HG03442 (cell line): ENCODE results near the gene SLTM.
"Not testable (repeated sequence)": the region's sequence is repeated elsewhere in the genome, so short reads cannot be mapped to it uniquely, and the experiment has no call there.

ENCODE experiments used
- ATAC-seq: cut with Tn5 transposase; IDR thresholded peaks from one replicate; pipeline ENCODE4 v1.9.1; 2021; ENCODE audit warnings: mild to moderate bottlenecking, moderate library complexity; ENCODE audit not compliant: unreplicated experiment

SLTM gene

DNA sequence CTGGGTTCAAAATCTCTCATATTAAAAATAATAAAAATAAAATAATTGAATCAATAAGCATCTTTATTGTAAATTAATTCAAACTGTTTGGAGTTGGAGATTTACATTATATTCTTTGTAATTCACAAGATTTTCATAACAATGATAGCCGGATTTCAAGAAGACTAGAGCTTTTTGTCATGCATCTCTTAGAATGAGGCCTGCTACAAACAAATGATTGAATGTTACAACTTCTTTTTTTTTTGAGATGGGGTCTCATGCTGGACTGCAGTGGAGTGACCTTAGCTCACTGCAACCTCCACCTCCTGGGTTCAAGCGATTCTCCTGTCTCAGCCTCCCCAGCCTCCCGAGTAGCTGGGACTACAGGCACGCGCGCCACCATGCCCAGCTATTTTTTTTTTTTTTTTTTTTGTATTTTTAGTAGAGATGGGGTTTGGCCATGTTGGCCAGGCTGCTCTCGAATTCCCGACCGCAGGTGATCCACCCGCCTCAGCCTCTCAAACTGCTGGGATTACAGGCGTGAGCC lies 3.5 kb downstream of the SLTM start:
- ATAC-seq, result no peak

DNA sequence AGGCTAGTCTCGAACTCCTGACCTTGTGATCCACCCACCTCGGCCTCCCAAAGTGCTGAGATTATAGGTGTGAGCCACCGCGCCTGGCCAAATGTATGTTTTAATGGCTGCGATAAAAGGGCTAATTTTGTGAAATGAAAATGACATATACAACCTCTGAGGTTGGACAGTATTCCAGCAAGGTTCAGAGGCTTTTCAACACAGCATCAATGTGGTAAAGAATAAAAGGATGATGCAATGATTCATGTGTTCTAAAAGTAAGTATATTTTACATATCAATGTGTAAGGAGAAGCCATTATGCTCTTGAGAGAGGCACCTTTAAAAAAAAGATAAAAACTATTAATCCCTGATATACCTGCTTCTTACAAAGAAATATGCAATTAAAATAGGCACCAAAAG lies 6.7 kb downstream of the SLTM start:
- no peak for ATAC-seq

DNA sequence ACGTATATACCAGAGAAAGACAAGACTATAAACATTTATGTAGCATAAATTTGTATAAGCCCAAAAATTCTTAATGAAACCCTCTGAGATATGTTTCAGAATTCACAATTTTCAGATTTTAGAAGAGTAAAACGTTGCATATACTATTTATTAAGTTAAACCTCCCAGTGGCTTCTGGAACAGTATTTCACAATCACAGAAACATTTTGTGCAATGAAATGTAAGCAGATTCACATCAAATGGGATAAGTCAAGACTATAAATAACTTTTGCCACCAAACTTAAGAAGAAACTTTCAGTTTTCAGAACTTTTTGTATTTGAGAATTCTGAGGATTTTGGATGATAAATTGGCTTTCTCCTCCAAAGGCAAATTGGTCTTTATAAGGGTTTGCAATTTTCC lies 9.2 kb downstream of the SLTM start:
- ATAC-seq, result no peak

DNA sequence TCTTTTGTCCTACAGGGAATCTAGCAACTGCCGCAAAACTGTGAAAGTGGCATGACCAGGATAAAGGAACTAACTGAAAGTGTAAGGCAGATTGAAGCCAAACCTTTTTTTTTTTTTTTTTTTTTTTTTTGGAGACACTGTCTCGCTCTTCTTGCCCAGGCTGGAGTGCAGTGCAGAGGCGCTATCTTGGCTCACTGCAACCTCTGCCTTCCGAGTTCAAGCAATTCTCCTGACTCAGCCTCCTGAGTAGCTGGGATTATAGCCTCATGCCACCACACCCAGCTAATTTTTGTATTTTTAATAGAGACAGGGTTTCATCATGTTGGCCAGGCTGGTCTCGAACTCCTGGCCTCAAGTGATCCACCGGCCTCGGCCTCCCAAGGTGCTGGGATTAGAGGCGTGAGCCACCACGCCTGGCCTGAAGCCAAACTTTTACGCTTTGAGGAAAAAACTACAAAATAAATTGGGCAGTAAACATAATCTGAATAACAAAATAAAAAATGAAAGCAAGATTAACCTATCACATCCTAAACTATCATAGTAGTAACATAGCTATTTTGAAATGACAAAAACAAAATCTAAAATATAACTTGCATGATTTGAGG lies 9.7 kb downstream of the SLTM start:
- no peak for ATAC-seq

DNA sequence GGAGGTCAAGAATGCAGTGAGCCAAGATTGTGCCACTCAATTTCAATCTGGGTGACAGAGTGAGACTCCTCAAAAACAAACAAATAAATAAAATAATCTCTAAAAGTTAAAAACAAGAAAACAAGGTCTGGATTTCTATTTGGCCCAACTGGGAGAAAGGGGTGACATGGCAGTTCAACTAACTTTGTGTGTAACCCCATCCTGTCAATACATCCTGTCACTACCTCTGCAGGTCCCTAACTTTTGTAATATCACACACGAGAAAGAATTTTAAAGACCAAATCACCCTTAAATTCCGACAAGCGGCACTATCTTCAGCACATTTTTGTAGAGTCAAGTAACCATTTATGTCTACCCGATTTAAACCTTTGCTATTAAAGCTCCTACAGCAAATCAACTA lies 10.2 kb downstream of the SLTM start:
- ATAC-seq, result no peak

DNA sequence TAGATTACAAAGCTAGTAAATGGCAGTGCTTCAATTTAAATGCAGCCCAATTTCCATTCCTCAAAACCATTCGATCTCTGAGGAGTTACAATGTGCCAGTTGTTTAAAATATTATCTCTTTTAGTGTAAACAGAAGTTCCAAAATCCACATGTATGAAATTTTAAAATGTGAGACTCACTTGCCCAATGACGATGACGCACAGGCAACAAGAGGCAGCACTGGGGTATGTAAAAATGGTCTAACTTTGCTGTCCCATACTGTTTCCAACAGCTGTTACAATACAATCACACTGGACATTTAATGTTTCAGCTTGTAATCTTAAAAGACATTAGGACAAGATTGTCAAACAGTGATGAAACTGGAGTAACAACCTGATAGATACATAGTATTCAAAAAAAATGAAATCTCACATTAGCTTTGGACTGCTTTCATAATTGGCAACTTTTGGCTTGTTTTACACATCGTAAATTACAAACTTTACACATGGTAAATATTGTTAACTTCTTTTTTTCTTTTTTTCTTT lies 12.2 kb downstream of the SLTM start:
- ATAC-seq, result no peak

DNA sequence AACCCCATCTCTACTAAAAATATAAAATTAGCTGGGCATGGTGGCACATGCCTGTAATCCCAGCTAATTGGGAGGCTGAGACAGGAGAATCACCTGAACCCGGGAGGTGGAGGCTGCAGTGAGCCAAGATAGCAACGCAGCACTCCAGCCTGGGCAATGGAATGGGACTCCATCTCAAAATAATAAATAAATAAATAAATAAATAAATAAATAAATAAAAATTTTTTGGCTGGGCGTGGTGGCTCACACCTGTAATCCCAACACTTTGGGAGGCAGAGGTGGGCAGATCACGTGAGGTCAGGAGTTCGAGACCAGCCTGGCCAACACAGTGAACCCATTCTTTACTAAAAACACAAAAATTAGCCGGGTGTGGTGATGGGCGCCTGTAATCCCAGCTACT lies 13.0 kb downstream of the SLTM start:
- ATAC-seq, result not testable (repeated sequence)

DNA sequence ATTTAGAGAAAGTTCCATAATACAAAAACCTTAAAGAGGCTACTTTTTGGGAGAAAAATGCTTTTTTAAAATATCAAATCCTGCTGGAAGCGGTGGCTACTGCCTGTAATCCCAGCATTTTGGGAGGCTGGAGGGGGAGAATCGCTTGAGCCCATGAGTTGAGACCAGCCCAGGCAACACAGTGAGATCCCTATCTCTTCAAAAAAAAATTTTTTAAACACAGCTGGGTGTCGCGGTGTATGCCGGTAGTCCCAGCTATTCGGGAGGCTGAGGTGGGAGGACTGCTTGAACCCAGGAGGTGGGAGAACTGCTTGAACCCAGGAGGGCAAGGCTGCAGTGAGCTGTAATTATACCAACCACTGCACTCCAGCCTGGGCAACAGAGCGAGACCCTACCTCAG lies 14.2 kb downstream of the SLTM start:
- ATAC-seq, result no peak

DNA sequence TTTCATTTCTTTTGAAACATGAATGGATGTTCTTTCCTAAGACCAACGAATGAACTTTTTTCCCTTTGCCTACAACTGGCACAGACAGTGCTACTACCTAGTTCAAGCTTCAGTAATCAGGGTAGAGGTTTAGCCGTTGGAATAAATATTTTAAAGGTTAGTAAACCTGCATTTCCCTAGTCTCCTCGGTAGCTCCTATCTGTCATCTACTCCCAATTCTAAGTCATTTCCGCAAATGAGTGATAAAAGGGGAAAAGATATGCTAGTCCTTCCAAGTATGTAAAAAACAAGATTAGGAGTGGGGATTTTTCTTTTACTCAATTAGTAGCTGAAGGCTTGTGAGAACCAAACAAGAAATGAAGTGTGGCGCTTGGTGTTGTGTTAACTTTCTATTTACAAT lies 15.2 kb downstream of the SLTM start:
- no peak for ATAC-seq

DNA sequence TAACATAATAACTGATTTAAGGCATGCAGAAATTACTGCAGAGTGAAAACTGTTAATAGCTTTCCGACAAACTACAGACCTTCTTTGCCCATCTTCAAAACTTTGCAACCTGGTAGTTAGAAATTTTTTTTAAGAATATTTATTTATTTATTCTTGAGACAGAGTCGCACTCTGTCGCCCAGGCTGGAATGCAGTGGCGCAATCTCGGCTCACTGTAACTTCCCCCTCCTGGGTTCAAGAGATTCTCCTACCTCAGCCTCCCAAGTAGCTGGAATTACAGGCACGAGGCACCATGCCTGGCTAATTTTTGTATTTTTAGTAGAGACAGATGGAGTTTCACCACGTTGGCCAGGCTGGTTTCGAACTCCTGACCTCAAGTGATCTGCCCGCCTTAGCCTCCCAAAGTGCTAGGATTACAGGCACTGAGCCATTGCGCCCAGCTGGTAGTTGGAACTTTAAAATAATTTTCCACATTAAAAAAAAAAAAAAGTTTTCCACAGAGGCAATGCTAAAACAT lies 15.8 kb downstream of the SLTM start:
- ATAC-seq, result not testable (repeated sequence)

DNA sequence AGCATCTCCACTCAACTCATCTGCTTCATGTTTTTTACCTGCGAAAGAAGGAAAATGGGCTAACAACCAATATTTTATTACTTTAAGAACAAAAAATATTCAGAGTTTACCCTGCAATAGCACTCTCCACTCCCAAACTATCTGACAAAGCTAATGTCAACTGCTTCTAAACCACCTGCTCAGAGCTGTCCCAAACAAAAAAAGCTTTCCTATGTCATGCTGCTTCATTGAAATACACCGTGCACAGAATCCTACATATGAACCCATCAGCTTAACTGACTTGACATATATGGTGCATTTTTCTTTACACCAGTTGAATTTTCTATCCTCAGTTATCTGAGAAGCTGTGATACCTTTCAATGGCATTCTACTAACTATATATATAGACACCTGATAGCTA lies 16.5 kb downstream of the SLTM start:
- no peak for ATAC-seq

DNA sequence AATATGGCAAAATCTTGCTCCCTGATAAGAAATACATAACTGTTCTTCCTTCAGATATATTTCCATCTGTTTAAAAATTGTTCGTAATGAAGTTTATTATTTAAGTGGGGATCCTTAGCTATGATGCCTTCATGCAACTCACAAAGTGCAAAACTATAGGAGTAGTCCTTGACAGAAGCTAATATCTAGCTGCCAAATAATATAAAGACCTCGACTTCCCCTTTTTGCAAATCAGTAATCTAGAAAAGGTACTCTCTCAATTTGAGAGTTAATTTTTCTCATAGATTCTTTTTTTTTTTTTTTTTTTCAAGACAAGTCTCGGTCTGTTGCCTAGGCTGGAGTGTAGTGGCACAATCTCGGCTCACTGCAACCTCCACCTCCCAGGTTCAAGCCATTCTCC lies 23.0 kb downstream of the SLTM start:
- ATAC-seq, result no peak

DNA sequence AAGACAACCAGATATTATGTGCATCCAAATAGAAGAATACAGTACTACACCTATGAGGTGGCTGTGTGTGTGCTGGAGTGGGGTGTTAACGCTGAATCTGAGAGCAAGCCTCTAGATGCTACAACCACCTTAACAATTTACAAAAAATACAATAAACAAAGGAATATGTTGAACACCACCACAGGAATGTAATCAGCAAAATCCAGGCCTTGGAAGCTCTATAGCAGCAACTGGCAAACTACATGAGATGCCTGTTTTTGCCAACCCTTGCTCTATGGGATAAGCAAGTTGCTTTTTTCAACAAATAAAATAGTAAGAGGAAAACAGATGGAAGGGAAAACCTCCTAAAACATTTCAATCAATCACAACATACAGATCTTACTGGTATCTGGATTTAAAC lies 23.9 kb downstream of the SLTM start:
- no peak for ATAC-seq

DNA sequence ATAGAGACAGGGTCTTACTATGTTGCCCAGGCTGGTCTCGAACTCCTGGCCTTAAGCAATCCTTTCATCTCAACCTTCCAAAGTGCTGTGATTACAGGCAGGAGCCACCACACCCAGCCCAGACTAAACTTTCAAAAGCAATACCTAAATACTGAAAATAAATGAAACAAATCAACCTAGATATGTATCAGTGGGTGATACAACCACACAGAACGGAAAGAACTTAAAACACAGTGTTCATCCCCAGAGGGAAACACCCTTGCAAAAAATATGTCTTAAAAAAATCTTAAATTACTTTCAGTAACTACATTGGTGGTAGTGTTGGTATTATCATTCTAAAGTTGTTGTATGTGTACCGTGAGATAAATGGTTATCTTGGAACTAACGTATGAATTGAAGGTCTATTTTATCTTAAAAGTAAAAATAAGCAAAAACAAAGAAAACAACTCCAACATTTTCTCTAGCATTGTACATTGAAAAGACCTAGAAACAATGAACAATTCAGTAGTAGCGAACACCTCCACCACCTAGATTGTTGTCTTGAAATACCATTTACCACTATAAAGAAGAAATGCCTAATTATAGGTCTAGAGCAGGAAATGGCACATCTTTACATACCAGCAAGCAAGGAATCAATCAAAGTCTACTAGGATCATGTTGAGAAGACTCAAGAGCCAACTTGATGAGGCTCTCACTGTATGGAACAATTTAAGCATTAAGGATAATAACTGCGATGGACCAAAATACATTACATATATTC lies 24.7 kb downstream of the SLTM start:
- no peak for ATAC-seq

DNA sequence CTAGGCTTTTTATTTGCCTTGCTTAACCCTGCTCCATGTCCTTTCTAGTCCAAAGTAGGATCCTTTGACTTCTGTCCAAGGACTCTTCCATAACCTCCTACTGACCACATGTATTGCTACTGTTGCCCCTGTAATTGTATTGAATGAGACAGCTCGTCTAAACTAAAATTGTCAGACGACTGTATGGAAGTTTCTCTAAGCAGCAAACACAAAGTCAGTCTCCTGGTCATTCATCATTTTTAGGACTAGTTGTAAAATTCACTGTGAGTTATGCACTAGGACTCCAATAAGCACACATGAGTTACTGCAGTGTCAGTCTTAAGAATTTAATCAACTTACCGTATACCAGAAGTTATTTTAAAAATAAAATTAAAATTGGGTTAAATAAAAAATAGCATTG lies 32.8 kb downstream of the SLTM start:
- ATAC-seq, result no peak

DNA sequence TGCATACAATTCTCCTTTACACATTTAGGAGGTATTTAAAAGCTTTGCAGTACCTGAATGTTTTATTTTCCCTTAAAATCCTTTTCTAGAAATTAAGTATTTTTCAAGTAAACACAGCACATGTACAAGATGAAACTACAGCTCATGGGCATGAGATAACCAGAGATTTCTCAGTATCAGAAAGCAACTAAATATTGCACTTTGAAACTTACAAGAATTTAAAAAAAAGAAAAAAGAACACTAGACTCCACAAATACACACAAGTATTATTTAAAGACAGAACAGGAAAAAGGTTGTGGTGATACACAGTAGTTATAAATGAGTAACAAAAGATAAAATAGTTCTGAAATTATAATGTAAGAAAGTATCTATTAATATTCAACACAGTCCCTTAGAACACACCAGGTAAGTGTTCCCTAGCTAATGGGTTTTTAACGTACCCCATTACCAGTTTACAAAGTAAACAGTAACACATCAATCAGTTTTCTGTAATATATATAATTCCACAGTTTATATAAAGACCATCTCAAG lies 35.3 kb downstream of the SLTM start:
- no peak for ATAC-seq

DNA sequence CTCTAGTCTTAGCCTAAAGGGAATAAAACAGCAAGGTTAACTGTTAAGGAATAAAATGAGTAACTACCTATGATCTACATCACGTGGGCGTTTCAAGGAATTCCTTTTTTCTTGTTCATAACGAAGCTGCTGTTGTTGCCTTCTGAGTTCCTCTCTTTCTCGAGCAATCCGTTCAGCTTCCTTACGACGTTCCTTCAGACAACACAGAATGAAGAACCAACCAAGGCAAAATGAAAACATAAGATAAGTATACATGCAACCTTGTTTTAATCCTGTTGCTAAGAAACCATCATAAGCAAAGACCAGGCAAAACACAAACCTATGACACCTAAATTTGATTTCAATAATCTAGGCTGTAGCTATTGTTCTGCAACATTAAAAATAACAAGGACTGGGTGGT lies 44.1 kb downstream of the SLTM start:
- no peak for ATAC-seq

DNA sequence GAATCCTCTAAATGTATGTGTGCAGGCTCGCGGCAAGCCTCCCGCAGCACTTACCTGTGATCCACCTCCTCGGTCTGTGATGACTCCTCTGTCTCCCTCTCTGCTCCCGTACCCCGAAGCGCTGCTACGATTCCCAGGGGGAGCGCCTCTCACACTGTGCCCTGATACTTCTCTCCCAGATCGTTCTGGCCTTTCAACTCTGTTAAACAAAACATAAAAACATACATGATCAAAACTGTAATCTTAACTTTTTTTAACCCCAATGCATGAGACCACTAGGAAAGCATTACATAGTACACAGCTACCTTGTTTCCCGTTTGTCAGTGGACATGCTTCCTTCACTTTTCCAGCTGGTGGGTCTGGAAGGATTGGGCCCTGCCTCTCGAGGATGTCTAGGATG lies 46.6 kb downstream of the SLTM start:
- ATAC-seq, result no peak

DNA sequence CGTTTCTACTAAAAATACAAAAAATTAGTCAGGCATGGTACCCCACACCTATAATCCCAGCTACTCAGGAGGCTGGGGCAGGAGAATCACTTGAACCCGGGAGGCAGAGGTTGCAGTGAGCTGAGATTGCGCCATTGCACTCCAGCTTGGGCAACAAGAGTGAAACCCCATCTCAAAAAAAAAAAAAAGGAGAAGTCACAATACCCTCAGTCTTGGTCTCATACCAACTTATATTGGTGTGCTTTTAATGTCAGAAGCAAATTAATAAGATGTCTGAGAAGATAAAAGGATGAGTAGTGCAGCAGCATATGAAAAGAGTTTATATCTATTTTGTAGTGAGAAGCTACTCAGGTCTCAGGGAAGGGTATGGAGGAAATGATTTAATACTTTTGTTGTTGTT lies 49.6 kb downstream of the SLTM start:
- not testable (repeated sequence) for ATAC-seq

DNA sequence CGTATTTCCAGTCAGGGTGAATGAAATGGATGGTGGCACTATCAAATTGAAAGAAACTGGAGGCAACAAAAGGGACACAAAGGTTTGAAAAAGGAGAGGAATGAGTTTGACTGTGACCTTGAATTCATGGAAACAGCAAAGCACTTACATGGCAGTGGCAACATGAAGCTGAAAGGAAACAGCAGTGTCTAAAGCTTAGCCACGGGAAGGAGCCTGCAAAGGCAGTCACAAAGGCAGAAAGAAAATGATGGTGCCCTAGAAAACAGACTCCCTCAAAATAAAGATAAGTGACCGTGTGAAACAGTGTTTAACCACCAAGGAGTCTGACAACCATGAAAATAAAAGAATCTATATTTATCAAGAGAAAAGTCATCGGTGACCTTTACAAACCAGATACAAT lies 51.2 kb downstream of the SLTM start:
- ATAC-seq, result no peak

DNA sequence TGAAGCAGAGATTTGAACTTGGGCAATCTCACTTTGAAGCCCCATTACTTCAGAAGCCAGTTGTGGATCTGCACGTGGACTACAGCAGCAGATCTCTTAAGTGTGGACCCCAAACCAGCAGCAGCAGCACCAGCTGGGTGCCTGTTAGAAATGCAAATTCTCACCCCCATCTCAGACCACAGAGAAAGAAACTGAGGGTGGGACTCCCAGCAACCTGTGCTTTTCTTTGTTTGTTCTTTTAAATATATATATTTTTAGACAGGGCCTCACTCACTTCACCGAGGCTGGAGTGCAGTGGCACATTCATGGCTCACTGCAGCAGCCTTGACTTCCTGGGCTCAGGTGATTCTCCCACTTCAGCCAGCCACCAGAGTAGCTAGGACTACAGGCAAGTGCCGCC lies 53.2 kb downstream of the SLTM start:
- no peak for ATAC-seq
